Measurements from ENCODE around the gene PRSS56.
"Not testable (repeated sequence)": the region's sequence is repeated elsewhere in the genome, so short reads cannot be mapped to it uniquely, and the experiment has no call there.

Gene PRSS56

DNA sequence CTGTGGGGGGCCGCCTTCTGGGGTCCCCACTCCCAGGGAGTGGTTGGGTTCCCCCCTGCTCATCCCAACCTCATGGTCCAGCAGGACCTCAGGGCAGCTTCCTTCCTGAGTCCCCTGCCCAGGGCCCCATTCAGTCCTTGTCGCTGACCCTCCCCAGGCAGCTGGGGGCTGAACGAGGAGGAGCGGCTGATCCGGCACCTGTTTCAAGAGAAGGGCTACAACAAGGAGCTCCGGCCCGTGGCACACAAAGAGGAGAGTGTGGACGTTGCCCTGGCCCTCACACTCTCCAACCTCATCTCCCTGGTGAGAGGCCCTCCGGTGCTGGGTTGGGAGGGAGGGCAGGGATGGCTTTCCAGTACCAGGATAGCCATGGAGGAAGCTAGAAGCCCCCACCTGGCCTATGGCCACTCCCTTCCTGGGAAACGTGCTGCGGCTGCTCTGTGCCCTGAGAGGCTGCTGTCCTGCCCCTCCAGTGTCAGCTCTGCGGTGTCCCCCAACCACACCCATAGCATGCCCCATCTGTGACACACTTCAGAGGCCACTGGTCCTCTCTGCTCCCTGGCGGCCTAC, 6.3 kb downstream of the PRSS56 start:
- DNase-seq: no peak

DNA sequence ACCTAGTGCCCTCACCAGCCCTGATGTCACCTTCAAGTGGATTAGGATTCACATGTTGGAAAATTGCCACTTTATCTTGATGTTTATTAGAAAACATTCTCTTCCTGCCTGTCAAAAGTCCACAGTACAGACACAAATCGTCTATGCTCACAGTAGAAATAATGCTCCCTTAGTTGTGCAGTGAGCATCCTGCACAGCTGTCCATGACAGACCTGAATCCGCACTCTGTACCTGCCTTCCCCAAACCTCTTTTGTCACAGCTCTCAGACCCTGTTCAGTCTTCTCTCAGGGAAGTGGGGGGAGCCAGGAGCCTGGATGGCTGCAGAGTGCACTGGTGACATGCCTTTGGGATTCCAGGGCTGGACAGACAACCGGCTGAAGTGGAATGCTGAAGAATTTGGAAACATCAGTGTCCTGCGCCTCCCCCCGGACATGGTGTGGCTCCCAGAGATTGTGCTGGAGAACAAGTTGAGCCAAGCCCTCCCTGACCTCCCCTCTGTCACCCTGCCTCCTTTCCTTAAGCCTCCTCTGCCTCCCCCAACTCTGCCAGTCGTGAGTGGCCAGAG, 7.8 kb downstream of the PRSS56 start:
- no peak for DNase-seq

DNA sequence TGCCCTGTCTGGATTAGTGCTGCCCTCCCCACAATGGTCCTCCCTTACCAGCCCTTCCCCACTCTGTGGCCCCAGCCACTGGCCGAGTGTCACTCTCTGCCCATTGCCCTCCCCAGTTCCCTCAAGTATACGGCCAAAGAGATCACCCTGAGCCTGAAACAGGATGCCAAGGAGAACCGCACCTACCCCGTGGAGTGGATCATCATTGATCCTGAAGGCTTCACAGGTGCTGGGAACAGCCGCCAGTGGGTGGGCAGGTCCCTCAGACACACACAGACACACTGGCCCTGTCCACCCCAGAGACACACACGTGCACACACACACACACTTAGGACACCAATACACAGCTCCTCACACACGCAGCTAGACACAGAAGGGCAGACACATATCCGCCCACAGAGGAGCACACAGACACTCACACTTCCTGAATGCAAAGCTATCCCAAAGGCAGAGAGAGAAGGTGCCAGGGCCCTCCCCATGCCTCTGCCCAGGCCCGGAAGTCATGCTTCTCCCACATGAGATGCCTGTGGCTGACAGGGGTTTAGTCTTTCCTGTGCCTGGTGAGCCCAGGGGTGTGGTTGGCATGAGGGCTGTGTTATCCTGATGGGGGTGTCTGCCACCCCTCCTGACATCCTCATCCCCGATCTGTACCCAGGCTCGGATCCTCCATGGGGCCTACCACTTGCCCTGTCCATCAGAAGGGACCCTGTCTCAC, 8.7 kb downstream of the PRSS56 start:
- DNase-seq: no peak

DNA sequence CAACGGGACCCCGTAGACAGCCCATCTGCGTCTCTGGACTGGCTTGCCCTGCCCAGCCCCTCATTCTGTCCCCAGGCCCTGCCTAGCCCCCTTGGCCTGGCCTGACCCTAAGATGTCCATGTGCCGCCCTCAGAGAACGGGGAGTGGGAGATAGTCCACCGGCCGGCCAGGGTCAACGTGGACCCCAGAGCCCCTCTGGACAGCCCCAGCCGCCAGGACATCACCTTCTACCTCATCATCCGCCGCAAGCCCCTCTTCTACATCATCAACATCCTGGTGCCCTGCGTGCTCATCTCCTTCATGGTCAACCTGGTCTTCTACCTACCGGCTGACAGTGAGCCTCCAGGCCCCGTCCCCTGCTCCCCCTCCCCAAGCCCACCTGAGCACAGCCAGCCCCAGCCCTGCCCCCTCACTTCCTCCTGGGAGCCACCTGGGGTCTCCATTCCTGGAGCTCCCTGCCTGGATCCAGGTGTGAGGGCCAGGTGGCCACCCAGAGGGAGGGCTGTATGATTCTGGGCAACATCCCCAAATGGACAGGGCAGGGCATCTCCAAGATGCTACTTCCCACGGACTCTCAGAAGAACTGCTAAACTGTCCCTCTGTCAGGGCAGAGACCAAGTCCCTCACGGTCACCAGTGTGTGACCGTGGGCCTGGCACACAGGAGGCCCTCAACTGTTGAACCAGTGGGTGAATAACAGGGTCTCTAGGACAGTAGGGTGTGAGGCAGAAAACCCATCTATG, 9.8 kb downstream of the PRSS56 start:
- DNase-seq: no peak

DNA sequence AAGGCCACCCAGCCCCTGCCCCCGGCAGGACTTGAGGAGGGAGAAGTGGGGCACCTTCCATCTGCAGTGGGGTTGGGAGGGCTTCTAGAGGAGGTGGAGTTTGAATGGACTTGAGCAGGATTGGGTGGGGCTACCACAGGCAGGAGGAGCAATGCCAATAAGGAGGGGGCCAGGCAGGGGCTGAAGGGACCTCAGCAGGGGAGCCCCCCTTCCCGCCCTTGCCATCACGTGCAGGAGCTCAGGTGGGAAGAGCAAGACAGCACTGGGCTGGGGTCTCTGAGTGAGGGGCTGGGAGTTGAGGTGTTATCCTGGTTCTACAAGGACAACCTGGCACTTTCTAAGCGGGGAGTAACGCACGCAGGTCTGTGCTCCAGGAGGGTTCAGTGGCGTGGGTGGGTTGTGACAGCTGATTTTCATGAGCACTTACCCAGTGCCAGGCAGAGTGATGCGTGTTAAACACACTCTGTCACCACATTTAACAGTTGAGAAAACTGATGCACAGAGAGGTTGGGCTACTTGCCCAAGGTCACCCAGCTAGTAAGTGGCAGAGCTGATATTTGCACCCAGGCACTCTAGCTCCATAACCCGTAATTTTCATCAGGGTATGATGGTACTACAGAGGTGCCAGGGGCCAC, 10.6 kb downstream of the PRSS56 start:
- DNase-seq: no peak

DNA sequence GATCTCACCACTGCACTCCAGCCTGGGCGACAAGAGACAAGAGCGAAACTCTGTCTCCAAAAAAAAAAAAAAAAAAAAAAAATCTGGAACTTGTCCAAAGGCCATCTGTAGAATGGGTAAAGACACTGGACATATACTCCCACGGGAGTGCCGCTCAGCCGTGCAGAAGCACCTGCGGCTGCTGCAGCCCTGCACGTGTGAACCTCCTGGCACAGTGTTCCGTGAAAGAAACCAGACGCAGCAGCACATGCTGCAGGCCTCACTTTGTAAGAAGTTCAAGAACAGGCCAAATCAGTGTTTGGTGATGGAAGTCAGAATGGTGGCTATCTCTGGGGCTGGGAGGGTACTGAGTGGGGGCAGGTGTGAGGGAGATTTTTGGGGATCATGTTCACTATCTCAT, 12.2 kb downstream of the PRSS56 start:
- DNase-seq: no peak

DNA sequence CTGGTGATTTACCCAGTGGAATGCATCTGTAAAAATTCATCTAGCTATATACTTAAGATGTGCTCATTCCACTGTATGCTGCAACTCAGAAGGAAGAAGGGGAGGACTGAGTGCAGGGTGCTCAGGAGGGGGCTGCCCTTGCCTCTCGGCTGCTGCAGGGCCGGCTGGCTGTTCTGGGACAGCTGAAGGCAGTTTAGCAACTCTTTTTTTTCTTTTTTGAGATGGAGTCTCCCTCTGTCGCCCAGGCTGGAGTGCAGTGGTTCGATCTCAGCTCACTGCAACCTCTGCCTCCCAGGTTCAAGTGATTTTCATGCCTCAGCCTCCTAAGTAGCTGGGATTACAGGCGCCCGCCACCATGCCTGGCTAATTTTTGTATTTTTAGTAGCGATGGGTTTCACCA, 12.6 kb downstream of the PRSS56 start:
- not testable (repeated sequence) for DNase-seq

DNA sequence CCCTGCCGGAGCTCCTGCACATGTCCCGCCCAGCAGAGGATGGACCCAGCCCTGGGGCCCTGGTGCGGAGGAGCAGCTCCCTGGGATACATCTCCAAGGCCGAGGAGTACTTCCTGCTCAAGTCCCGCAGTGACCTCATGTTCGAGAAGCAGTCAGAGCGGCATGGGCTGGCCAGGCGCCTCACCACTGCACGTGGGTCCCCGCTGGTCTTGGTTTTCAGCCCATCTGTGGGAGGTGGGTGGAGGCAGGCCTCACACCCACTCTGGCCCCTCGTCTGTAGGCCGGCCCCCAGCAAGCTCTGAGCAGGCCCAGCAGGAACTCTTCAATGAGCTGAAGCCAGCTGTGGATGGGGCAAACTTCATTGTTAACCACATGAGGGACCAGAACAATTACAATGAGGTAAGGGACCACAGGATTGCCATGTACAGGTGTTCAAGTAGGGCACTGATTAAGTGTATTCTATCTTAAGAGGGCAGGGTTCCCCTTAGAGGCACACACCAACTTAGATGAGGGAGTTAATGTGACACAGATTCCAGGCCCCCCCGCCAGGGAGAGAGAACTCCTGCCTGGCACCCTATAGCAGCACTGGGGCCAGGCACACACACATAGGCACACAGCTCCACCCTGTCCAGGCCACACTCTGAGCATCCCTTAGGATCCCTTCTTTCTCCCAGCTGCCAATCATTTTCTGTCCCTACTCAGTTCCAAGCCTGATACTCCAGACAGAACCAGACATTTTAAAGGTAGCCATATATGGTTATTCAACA, 13.9 kb downstream of the PRSS56 start:
- DNase-seq: no peak

DNA sequence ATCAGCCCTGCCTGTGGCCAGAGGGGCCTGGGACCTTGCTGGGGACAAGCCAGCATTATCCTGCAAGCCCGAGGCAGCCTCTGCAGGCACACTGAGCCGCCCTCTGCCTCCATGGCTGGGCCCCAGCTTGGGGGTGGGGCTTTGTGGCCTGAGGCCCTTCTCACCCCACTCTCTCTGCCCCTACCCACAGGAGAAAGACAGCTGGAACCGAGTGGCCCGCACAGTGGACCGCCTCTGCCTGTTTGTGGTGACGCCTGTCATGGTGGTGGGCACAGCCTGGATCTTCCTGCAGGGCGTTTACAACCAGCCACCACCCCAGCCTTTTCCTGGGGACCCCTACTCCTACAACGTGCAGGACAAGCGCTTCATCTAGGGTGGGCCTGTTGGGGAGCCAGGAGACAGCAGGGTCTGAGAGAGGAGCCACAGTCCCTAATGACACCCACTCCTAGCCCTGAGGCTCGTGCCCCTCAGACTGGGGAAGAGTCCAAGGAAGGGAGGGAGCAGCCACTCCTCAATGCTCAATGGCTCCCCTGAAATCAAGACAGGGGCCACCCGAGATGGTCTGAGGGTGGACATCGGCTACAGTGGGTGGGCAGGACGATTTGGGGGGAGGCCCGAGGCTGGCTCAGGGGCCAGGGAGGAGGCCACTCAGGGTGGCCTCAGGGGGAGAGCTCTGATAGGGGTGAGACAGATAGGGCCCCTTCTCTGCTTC, 14.9 kb downstream of the PRSS56 start:
- DNase-seq: no peak

DNA sequence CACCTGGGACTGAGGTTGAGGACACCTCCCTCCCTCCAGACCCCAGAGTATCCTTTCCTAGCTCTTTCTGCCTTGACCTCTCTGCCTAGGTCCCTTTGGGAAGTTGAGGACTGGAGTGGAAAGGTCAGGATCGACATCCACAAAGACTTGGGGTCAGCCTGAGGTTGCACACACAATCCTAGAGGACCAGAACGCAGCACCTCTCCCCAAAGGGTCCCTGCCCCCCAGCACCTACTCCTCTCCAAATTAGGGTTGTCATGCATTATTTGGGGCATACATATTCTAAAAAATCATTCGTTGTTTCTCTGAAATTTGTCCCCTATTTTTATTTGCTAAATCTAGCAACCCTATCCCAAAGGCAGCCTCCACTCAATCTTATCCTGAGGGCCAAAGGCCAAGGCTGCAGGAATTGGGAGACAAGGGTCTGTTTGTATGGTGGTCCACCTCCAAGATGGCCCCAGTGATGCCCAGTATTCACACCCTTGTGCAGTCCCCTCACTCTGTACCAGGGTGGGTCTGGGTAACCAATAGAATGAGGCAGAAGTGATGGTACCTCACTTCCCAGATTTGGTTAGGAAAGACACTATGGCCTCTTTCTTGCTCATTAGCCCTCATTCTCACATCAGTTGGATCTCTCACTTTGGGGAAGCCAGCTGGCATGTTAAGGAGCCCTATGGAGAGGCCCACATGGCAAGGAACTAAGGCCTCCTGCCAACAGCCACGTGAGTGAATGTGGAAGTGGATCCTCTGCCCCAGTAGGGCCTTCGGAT, 15.8 kb downstream of the PRSS56 start:
- DNase-seq: no peak

DNA sequence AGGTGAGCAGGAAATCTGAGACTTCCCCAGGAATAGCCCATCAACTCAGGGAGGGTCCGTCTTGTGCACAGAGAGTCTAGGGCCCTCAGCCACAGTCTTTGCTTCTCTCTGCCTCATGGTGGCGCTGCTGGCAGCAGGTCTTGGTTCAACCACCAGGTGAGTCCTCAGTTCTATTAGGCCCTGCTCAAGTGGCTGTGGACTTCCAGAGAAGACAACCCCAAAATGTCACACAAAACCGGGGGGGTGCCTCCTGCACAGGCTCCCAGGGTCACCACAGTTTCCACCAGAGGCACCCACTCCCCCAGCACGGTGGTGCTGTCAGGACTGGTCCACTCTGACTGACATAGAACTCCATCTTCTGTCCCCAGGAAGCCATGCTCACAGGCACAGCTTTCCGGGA, 16.9 kb downstream of the PRSS56 start:
- DNase-seq: no peak

DNA sequence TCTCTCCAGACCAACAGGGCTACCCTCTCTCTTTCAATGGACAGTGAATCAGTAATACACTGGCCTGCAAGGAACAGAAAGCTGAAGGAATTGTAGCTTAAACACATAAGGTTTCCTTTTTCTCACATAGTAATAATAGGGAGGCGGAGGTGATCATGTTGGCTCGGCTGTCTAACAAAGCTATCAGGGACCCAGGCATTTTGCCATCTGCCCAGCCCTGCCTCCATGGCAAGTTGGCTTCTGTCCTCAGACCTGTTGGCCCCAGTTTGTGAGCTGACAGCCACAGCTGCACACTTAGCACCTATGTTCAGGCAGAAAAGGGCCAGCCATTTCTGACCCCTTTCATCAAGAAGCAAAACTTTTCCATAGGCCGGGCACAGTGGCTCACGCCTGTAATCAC, 17.3 kb downstream of the PRSS56 start:
- DNase-seq: no peak

DNA sequence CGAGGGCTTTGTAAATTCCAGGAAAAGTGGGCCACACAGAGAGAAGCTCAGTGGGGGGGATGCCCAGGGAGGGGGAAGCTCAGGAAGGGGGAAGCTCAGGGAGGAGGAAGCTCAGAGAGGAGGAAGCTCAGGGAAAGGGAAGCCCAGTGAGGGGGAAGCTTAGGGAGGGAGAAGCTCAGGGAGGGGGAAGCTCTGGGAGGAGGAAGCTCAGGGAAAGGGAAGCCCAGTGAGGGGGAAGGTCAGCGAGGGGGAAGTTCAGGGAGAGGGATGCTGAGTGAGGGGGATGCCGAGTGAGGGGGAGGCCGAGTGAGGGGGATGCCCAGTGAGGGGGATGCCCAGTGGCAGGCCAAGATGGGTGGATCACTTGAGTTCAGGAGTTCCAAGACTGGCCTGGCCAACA, 18.5 kb downstream of the PRSS56 start:
- DNase-seq: no peak

DNA sequence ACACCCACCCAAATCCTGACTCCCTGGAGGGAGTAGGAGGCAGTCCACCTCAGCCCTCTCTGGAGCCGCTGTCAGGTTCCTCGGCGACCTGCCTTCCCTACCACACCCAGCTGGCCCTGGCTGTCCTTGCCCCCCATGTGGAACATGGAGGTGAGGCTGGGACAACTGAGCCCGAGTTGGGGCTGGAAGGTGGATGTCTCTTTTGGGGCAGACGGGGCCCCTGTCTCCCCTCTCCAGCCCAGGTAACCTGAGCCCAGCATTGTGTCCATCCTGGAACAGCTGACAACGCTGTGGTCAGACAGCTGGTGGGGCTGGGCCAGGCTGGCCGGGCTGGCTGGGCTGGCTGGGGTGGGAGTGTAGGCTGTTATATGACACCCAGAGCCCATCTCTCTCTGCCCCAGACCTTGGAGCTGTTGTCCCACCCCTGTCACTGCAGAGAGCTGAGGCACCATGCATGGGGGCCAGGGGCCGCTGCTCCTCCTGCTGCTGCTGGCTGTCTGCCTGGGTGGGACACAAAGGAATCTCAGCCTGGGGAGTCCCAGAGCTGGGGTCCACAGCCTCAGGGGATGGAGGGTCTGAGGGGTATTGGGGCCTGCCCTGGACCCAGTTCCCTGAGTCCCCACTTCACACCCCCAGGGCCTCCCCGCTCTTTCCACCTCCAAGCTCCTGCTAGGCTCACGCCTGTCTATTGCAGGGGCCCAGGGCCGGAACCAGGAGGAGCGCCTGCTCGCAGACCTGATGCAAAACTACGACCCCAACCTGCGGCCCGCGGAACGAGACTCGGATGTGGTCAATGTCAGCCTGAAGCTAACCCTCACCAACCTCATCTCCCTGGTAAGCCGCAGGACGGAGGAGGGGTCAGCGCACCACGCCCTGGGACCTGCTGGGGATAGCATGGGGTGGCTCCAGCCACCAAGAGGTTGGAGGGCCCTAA, 19.4 kb downstream of the PRSS56 start, which contains the start of gene CHRNG:
CHRNG (plus strand) TSS at position 395 of the 934 bp plus-strand sequence; CDS start at position 451, 56 bp downstream.
- DNase-seq: no peak

DNA sequence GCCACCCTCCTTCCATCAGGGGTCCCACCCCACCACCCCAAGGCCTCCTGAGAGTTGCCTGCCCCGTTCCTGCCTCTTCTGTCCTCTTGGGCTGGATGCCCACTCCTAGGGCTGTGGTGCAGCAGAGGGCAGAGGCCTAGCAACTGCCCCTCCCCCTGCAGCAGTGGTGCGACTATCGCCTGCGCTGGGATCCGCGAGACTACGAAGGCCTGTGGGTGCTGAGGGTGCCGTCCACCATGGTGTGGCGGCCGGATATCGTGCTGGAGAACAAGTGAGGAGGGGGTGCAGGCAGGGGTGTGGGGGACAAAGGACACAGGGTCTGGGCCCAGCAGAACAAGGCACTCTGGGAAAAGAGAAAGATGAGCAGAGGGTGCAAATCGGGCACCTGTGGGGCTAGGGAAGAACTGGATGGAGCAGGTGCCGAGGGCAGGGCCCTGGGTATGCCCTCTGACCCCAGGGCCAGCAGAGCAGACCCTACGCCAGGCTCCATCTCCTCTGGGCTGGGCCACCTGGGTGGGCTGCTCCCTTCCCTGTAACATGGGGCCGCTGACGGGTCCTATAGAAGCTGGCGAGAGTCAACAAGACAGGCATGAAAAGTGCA, 20.4 kb downstream of the PRSS56 start:
- DNase-seq: no peak

DNA sequence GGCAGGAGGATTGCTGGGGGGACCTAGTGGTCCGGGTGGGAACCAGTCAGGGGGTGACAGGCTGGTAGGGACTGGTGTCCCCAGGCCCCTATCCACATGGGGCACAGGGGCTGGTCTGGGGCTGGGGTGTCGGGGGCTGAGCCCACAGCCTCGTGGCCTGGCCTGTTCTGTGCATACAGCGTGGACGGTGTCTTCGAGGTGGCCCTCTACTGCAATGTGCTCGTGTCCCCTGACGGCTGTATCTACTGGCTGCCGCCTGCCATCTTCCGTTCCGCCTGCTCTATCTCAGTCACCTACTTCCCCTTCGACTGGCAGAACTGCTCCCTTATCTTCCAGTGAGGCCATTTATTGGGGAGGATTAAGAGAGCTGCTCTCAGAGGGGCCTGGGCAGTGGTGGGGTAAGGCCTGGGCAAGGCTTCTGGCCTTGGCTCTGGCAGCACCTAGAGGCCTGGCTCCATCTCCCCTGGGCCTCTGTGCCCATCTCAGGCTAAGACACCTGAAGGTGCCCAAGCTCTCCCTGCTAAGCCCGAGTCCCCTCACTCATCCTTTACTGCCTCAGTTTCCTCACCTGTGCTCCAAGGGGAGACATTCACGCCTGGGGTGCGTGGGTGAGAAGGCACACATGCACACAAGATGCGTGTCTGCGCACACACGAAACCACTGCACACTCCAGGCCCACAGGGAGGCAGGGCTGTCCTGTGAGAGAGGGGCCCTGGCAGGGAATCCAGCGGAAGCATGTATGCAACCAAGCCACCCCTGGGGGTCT, 21.2 kb downstream of the PRSS56 start:
- no peak for DNase-seq

DNA sequence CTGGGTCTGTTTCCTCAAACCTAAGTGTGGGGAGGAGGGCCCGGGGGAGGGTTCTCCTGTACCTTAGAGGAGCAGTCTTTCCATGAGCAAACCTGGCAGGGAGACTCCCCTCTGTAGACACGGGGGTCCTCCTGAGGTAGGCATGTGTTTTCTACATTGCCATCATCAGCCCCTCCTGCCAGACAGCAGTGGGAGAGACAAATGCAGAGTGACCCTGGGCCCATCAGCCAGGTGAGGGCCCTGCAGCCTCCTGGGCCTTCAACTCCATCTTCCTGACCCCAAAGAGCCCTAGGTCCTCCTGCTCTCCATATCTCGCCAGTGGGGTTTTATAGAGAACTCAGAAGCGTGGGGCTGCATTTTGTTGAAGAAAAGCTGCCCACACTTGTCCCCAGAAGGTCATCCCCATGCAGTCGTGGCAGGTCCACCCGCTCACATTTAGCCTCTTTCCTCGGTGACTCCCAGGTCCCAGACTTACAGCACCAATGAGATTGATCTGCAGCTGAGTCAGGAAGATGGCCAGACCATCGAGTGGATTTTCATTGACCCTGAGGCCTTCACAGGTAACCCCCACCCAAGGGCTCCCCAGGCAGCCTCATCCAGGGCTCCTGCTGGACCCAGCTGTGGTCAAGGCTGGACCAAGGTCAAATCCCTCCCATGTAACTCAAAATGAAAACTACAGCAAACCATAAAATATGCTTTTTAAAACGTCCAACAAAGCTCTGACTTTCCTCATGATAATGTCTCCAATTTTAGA, 21.9 kb downstream of the PRSS56 start:
- DNase-seq: no peak

All from NCI-H1105 (cell line).